Lower leg skin (tissue), 3 donors: ENCODE results near the gene CCT7.

Experiments used
- CTCF ChIP-seq, 3 donors: fragments of 450-650 bp; IDR thresholded peaks; one replicate each; pipeline ENCODE4 v1.5.1; 2016; ENCODE audit warnings: antibody characterized with exemption in 3 of 3, mild to moderate bottlenecking in 3 of 3, moderate library complexity in 2 of 3
- POLR2A ChIP-seq, 2 donors: fragments of 450-650 bp; IDR thresholded peaks; one replicate each; pipeline ENCODE4 v1.6.1; 2016 to 2017; ENCODE audit warnings: antibody characterized with exemption in 2 of 2, mild to moderate bottlenecking in 1 of 2, moderate library complexity in 1 of 2

- no peak for TF ChIP-seq CTCF (IDR thresholded peaks at IDR 0.05)
- TF ChIP-seq POLR2A (IDR thresholded peaks at IDR 0.05) = no peak
These were observed 12.7 kb downstream of the CCT7 start for GRCh38 chr2:73246850-73247249.
